Measurements from ENCODE around the gene ARL15. TPM values are rescaled to one million over a fixed set of nuclear protein-coding genes. Genes with fewer than 3 reads are reported as not detected.

The ARL15 gene
- total and polyA plus RNA-seq, 2 of the 4 experiments (the other 2 are of a cell fraction), result 7.3 to 19.2 TPM

- Histone ChIP-seq H3K9me1 (ENCODE audit: insufficient read depth, low read length) (peaks cover 8% of the 10 kb centered on the region), H3K4ac (ENCODE audit: low read depth, low read length) (no peak overlapping the region), H3K18ac (ENCODE audit: low read depth, low read length) (no peak overlapping the region), H3K9me3 (ENCODE audit: control insufficient read depth, insufficient read depth, low read length) (no peaks in the 10 kb centered on the region), H2AK5ac (ENCODE audit: low read depth, low read length) (no peak overlapping the region), H4K20me1 (ENCODE audit: insufficient read depth, low read length) (no peaks in the 10 kb centered on the region), H3K9ac (ENCODE audit: low read depth, low read length) (no peak overlapping the region), H2BK20ac (ENCODE audit: low read depth, low read length) (no peak overlapping the region), H4K8ac (ENCODE audit: low read depth in 2 of 2, low read length in 2 of 2) (no peak overlapping the region; a peak in 1 of 4 replicates), H3K56ac (ENCODE audit: extremely low read depth, insufficient read depth, low read length) (no peak overlapping the region), H2AK9ac (replicated peaks; ENCODE audit: low read depth, low read length, poor library complexity) (no peak overlapping the region), H4K5ac (ENCODE audit: low read depth, low read length) (no peak overlapping the region), H3K23ac (ENCODE audit: low read depth, low read length) (no peak overlapping the region), H2BK120ac (ENCODE audit: low read depth, low read length) (no peak overlapping the region), H3K79me1 (ENCODE audit: low read depth in 1 of 2, low read length in 2 of 2) (peaks cover 0 to 4% of the 10 kb centered on the region in 2 experiments; a peak in 1 of 4 replicates), H3K14ac (replicated peaks; ENCODE audit: low read depth, low read length) (no peak overlapping the region), H3K27ac (ENCODE audit: insufficient read depth, low read length) (no peak overlapping the region), H3K27me3 (ENCODE audit: control insufficient read depth, insufficient read depth, low read length) (no peaks in the 10 kb centered on the region), H2AFZ (replicated peaks; ENCODE audit: low read length, poor library complexity) (no peak overlapping the region), H3K4me3 (ENCODE audit: insufficient read depth, low read depth, low read length) (no peak overlapping the region), H2BK15ac (ENCODE audit: low read depth, low read length) (no peak overlapping the region), H3K4me1 (ENCODE audit: control insufficient read depth, insufficient read depth, low read length) (peaks cover 5% of the 10 kb centered on the region; the same call in 1 of the 2 replicates), H3K36me3 (ENCODE audit: control insufficient read depth, insufficient read depth, low read length) (no peaks in the 10 kb centered on the region), H3K4me2 (ENCODE audit: low read depth, low read length) (no peak overlapping the region), H2BK5ac (ENCODE audit: low read depth, low read length, poor library complexity, severe bottlenecking) (no peak overlapping the region), H4K91ac (ENCODE audit: insufficient read depth, low read depth, low read length) (no peak overlapping the region)
- TF ChIP-seq FOS (IDR thresholded peaks at IDR 0.05; ENCODE audit: low read depth, low read length) (no peak), CHD1 (IDR thresholded peaks at IDR 0.05; ENCODE audit: low read depth, low read length) (no peak), MXI1 (IDR thresholded peaks at IDR 0.05; ENCODE audit: borderline replicate concordance, low read depth, low read length) (no peak), MAZ (IDR thresholded peaks at IDR 0.05; ENCODE audit: borderline replicate concordance, low read depth, low read length) (no peak), NFE2L2 (IDR thresholded peaks at IDR 0.05; ENCODE audit: low read depth, low read length) (no peak), SMC3 (IDR thresholded peaks at IDR 0.05; ENCODE audit: low read depth, low read length) (no peak), RAD21 (IDR thresholded peaks at IDR 0.05; ENCODE audit: low read length) (no peak)
- TF ChIP-seq, protein P1, sequence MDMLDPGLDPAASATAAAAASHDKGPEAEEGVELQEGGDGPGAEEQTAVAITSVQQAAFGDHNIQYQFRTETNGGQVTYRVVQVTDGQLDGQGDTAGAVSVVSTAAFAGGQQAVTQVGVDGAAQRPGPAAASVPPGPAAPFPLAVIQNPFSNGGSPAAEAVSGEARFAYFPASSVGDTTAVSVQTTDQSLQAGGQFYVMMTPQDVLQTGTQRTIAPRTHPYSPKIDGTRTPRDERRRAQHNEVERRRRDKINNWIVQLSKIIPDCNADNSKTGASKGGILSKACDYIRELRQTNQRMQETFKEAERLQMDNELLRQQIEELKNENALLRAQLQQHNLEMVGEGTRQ (IDR thresholded peaks at IDR 0.05; ENCODE audit: low read depth, low read length), result no peak
- TF ChIP-seq, protein P2, sequence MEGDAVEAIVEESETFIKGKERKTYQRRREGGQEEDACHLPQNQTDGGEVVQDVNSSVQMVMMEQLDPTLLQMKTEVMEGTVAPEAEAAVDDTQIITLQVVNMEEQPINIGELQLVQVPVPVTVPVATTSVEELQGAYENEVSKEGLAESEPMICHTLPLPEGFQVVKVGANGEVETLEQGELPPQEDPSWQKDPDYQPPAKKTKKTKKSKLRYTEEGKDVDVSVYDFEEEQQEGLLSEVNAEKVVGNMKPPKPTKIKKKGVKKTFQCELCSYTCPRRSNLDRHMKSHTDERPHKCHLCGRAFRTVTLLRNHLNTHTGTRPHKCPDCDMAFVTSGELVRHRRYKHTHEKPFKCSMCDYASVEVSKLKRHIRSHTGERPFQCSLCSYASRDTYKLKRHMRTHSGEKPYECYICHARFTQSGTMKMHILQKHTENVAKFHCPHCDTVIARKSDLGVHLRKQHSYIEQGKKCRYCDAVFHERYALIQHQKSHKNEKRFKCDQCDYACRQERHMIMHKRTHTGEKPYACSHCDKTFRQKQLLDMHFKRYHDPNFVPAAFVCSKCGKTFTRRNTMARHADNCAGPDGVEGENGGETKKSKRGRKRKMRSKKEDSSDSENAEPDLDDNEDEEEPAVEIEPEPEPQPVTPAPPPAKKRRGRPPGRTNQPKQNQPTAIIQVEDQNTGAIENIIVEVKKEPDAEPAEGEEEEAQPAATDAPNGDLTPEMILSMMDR (conservative IDR thresholded peaks at IDR 0.05; ENCODE audit: low read depth, low read length), result no peak
- ATAC-seq (ENCODE audit: low read depth) (peak; percentile 51; the same call in 1 of the 2 replicates), DNase-seq (peak; percentile 13)
- ChIA-PET POLR2A (ENCODE audit: unreplicated experiment) (no interaction called here), CTCF (no interaction called here)
- dilution Hi-C loops (cut with HindIII; ENCODE audit: low sequenced_read_pairs, unreplicated experiment), result no loop called here
- intact Hi-C loops (cut with micrococcal nuclease), result no loop called here
- in situ Hi-C loops (cut with MboI; ENCODE audit: low sequenced_read_pairs), result no loop called here
- BruUV-seq (replicated peaks), result no TSS peak
These were observed 150.0 kb downstream of the ARL15 start for GRCh38 chr5:54160329-54160728.
